Thyroid gland (tissue), 4 donors: ENCODE data around the gene KCNJ11.

Experiments used
- POLR2A ChIP-seq, 2 donors: fragments of 450-650 bp; IDR thresholded peaks; one replicate each; pipeline ENCODE4 v1.6.1; 2017; ENCODE audit warnings: antibody characterized with exemption in 2 of 2, mild to moderate bottlenecking in 2 of 2, moderate library complexity in 1 of 2
- TF ChIP-seq, protein P1 (sequence below), 6 experiments: fragments of 200-600 bp in 3 of 6; fragments of 450-650 bp in 3 of 6; sonication (generic) in 3 of 6; IDR thresholded peaks; one replicate each; pipeline ENCODE4 v1.5.1; 2016 to 2019; ENCODE audit warnings: antibody characterized with exemption in 6 of 6, mild to moderate bottlenecking in 2 of 6, inconsistent platforms in 1 of 6, moderate library complexity in 1 of 6

DNA sequence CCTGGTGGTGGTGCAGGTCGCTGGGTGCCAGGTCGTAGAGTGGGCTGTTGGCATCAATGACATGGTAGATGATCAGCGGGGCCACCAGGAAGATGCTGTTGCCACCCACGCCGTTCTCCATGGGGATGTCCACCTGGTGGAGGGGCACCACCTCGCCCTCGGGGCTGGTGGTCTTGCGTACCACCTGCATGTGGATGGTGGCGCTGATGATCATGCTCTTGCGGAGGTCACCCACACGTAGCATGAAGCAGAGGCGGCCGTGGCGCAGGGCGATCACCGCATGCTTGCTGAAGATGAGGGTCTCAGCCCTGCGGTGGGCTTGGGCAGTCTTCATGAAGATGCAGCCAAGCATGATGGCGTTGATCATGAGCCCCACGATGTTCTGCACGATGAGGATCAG lies 1.2 kb downstream of the KCNJ11 start:
- TF ChIP-seq, protein P1, sequence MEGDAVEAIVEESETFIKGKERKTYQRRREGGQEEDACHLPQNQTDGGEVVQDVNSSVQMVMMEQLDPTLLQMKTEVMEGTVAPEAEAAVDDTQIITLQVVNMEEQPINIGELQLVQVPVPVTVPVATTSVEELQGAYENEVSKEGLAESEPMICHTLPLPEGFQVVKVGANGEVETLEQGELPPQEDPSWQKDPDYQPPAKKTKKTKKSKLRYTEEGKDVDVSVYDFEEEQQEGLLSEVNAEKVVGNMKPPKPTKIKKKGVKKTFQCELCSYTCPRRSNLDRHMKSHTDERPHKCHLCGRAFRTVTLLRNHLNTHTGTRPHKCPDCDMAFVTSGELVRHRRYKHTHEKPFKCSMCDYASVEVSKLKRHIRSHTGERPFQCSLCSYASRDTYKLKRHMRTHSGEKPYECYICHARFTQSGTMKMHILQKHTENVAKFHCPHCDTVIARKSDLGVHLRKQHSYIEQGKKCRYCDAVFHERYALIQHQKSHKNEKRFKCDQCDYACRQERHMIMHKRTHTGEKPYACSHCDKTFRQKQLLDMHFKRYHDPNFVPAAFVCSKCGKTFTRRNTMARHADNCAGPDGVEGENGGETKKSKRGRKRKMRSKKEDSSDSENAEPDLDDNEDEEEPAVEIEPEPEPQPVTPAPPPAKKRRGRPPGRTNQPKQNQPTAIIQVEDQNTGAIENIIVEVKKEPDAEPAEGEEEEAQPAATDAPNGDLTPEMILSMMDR (IDR thresholded peaks at IDR 0.05), result no peak
- TF ChIP-seq POLR2A (IDR thresholded peaks at IDR 0.05), result no peak
